SJSA1 (cell line): Measurements from ENCODE around the gene PCLO. TPM values are rescaled to one million over a fixed set of nuclear protein-coding genes. Genes with fewer than 3 reads are reported as not detected.
"Not testable (repeated sequence)": the region's sequence is repeated elsewhere in the genome, so short reads cannot be mapped to it uniquely, and the experiment has no call there.

Experiments used
- DNase-seq, 2 experiments: peaks; one replicate each; pipeline ENCODE4 v3.0.0-alpha.2; 2015 to 2020; ENCODE audit warnings: low spot score in 2 of 2, low read depth in 1 of 2
- H3K27ac ChIP-seq: fragments of 250-450 bp; sonication (Bioruptor Pico); 2 replicates; pipeline ENCODE4 v1.5.1; 2020; ENCODE audit warnings: mild to moderate bottlenecking, moderate library complexity
- H3K27me3 ChIP-seq: fragments of 250-450 bp; sonication (Bioruptor Pico); replicated peaks from 2 replicates; pipeline ENCODE4 v1.5.1; 2020; ENCODE audit warnings: mild to moderate bottlenecking, moderate library complexity
- H3K36me3 ChIP-seq: fragments of 250-450 bp; sonication (Bioruptor Pico); 2 replicates; pipeline ENCODE4 v1.5.1; 2020; ENCODE audit warnings: mild to moderate bottlenecking
- H3K4me1 ChIP-seq: fragments of 250-450 bp; sonication (Bioruptor Pico); replicated peaks from 2 replicates; pipeline ENCODE4 v1.6.1; 2021; ENCODE audit warnings: mild to moderate bottlenecking
- H3K4me3 ChIP-seq: fragments of 250-450 bp; sonication (Bioruptor Pico); 2 replicates; pipeline ENCODE4 v1.5.1; 2020; ENCODE audit warnings: mild to moderate bottlenecking
- H3K9me3 ChIP-seq: fragments of 250-450 bp; sonication (Bioruptor Pico); replicated peaks from 2 replicates; pipeline ENCODE4 v1.5.1; 2020; ENCODE audit warnings: mild to moderate bottlenecking
- total RNA-seq: library from RNA; depleted of rRNA; stranded (reverse); fragments of >200 nt; shearing (Covaris generic); gene quantifications from 2 replicates; pipeline ENCODE4 v1.2.3, GENCODE V29; 2014

The PCLO gene
- total RNA-seq, 1 experiment from 2014 or later, result 1.1 TPM

DNA sequence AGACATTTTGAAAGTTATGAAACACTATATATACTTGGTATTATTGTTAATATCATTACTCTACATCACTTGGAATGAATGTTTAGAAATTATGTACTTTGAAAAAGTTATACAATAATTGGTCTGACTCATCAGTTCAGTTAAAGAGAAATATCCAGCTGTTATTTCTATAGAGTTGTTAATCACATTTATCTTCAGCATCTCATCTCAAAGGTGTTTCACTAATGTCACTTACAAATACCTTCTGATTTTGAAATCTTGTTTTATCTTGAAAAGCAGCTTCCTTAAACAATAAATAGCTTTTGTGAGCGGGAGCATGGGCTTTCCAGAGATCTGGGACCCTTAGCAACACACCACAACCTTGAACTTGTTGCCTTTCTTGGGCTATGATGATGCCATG lies 205.2 kb downstream of the PCLO start:
- Histone ChIP-seq H3K9me3 (no peaks in the 10 kb centered on the region), H3K27ac (no peak overlapping the region), H3K36me3 (no peaks in the 10 kb centered on the region), H3K27me3 (peaks cover 3% of the 10 kb centered on the region; the same call in 1 of the 2 replicates), H3K4me1 (no peaks in the 10 kb centered on the region), H3K4me3 (no peak overlapping the region)
- no peak for DNase-seq

DNA sequence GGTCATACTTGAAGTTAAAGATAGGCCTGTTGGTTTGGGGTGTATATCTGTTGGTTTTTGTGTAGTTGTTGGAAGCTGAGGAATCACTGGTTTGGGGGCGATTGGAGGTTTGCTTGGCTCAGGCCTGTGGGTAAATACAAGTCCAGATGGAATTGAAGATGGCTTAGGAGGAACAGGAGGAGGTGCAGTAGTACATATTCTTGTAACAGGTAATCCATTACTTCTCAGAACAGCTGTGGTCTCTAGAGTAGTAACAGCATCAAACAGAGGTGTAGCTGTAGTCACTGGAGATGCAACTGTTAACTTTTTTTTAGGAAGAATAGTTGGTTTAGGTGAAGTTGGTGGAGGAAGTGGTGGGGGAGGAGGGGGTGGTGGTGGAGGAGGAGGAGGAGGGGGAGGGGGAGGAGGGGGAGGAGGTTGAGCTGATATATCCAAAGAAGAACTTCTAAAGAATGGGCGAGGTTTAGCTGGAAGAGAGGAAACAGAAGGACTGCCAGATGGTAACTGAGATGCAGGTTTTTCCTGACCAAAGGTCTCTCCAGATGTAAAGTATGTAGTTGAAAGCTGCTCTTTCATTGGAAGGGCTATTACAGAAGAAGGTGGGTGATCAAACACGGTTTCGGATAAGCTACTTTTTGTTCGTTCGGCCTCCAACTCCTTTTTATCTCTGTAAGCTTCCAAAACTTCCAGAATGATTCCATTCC lies 209.2 kb downstream of the PCLO start:
- Histone ChIP-seq H3K27me3 (peaks cover 7% of the 10 kb centered on the region; the same call in 1 of the 2 replicates), H3K4me3 (no peak overlapping the region), H3K9me3 (no peaks in the 10 kb centered on the region), H3K27ac (no peak overlapping the region), H3K36me3 (no peaks in the 10 kb centered on the region), H3K4me1 (no peaks in the 10 kb centered on the region)
- no peak for DNase-seq

DNA sequence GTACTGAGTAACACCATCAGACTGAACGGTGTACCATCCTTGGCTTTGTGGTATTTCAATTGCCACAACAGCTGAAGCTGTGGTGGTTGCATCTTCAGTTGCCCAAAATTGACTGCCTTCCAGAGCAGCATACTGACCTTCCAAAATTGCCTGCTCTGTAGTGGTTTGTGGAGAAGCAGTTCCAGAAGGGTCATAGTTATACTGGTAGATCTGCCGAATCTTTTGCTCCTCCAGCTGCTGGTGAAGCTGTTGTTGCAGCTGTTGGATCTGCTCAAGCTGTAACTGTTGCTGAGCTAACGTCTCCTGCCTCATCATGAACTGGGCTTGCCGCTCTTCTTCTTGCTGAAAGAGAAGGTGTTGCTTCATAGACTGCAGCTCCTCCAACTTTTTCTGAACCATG lies 212.2 kb downstream of the PCLO start:
- no peaks in the 10 kb centered on the region for H3K4me1 ChIP-seq
- no peak overlapping the region for H3K4me3 ChIP-seq
- H3K27ac ChIP-seq, result no peak overlapping the region
- H3K27me3 ChIP-seq, result peaks cover 4% of the 10 kb centered on the region; the same call in 1 of the 2 replicates
- no peaks in the 10 kb centered on the region for H3K9me3 ChIP-seq
- DNase-seq, result no peak
- no peaks in the 10 kb centered on the region for H3K36me3 ChIP-seq

DNA sequence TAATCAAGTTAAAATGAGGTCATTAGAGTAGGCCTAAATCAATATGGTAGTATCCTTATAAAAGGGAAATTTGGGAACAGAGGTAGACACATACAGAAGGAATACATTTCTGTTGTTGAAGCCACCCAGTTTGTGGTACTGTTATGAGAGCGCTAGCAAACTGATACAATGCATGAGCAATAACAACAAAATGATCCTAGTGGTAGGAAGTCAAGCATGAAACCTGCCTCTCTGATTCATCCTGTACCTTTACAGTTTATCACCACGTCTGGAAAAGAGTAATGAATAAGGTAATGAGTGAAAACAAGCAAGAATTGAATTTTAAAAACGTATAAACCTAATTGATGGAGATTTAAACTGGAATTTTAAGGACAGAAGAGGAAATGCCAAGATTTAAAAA lies 217.2 kb downstream of the PCLO start:
- Histone ChIP-seq H3K27me3 (peaks cover 4% of the 10 kb centered on the region; the same call in 1 of the 2 replicates), H3K27ac (no peak overlapping the region)
- DNase-seq, result no peak

DNA sequence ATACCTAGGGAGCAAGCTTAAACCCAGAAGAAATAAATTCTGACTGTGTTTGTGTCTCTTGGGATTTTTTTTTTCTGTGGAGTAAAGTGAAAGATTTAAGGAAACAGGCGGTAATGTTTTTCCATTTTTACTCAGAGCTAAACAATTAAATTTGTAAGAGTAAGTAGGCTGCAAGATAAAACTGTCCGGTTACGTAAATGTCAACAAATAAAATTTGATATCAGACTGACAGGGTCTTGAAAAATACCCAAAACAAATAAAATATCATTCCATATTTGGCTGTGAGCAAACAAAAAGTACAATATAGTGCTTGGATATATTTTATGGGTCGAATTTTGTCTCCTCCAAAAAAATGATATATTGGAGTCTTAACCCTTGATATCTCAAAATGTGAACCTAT lies 217.6 kb downstream of the PCLO start:
- no peak for DNase-seq
- Histone ChIP-seq H3K27me3 (peaks cover 2% of the 10 kb centered on the region; the same call in 1 of the 2 replicates), H3K4me1 (no peaks in the 10 kb centered on the region), H3K27ac (no peak overlapping the region), H3K9me3 (no peaks in the 10 kb centered on the region), H3K4me3 (no peak overlapping the region), H3K36me3 (no peaks in the 10 kb centered on the region)

More for the DNA sequence above, 217.2 kb downstream of the PCLO start:
- no peaks in the 10 kb centered on the region for H3K9me3 ChIP-seq
- no peak overlapping the region for H3K4me3 ChIP-seq
- H3K4me1 ChIP-seq, result no peaks in the 10 kb centered on the region
- H3K36me3 ChIP-seq, result no peaks in the 10 kb centered on the region

DNA sequence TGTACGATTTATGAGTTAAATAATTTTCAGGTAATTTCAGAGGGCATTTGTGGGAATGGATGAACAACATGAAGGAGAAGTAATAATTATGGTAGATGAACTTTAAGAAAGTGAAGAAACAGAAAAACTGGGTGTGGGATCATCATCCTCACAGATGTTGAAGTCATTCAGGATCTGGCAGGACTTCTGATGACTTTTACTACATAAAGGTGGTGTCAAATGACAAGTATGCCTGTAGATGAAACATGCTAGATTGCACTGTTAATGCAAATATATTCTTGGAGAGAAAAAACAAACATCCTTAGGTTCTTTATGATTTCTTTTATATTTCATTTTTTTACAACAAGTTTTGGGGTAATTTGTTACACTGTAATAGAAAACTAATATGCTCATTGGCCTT lies 230.2 kb downstream of the PCLO start:
- Histone ChIP-seq H3K4me3 (no peak overlapping the region), H3K4me1 (no peaks in the 10 kb centered on the region), H3K36me3 (no peaks in the 10 kb centered on the region), H3K27ac (no peak overlapping the region), H3K27me3 (no peaks in the 10 kb centered on the region; the same call in 1 of the 2 replicates), H3K9me3 (no peaks in the 10 kb centered on the region)
- DNase-seq, result no peak

DNA sequence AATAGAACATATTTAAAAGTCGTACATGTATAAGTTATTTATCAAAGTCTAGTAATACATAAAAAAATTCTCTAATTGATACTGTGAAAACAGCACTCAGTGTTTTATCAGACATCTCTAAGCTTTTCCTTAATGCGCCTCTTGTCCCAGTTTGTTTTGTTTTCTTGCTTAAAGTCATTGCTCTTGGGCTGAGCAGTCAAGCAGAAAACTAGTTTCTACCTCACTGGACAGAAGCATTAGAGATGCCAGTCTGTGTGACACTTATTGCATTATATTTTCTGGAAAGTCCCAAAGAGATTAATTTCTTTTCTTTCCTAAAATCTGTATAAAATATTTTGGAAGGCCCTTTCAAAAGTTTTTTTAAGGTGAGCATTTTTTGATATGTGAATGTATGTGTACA lies 236.2 kb downstream of the PCLO start:
- H3K4me1 ChIP-seq, result no peaks in the 10 kb centered on the region
- no peaks in the 10 kb centered on the region for H3K9me3 ChIP-seq
- DNase-seq, result no peak
- H3K36me3 ChIP-seq, result no peaks in the 10 kb centered on the region
- H3K27ac ChIP-seq, result no peak overlapping the region
- no peak overlapping the region for H3K4me3 ChIP-seq
- no peaks in the 10 kb centered on the region for H3K27me3 ChIP-seq

DNA sequence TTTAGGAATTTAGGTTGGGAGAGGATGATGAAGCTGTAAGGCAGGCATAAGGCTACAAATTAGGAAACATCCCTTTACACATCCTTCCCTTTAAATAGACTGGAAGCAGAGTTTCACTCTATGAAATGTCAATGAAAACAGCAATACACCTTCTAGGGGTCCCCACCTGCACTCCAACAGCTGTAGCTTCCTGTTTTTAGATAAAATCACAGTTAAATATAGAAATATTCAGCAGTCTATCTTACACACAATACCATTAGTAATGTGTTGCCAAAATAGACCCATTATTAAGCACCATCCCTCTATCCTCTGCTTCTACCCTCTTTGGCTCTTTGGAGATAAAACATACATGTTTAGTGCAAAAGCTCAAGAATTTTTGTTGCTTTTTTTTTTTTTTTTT lies 237.4 kb downstream of the PCLO start:
- Histone ChIP-seq H3K27me3 (no peaks in the 10 kb centered on the region), H3K4me3 (no peak overlapping the region), H3K4me1 (no peaks in the 10 kb centered on the region), H3K9me3 (no peaks in the 10 kb centered on the region), H3K27ac (no peak overlapping the region), H3K36me3 (no peaks in the 10 kb centered on the region)
- no peak for DNase-seq

DNA sequence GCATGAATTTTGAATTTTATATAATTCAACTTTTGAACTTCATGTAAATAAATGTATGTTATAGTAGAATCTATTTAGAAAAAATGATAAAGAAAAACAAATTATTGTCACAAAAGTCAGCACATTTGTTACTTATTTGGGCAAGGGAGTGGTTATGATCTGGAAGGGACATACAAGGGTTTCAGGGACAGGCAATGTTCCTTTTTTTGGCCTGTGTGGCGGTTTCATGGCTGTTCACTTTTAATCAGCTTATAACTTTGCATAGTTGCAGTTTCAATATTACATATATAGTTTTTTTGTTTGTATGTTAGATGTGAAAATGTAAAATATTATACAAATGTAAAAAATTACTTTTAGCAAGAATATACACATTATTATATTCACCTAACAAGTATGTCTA lies 256.2 kb downstream of the PCLO start:
- no peaks in the 10 kb centered on the region for H3K9me3 ChIP-seq
- no peak overlapping the region for H3K4me3 ChIP-seq
- no peaks in the 10 kb centered on the region for H3K36me3 ChIP-seq
- H3K27ac ChIP-seq, result no peak overlapping the region
- H3K4me1 ChIP-seq, result no peaks in the 10 kb centered on the region
- H3K27me3 ChIP-seq, result no peaks in the 10 kb centered on the region
- DNase-seq, result no peak

DNA sequence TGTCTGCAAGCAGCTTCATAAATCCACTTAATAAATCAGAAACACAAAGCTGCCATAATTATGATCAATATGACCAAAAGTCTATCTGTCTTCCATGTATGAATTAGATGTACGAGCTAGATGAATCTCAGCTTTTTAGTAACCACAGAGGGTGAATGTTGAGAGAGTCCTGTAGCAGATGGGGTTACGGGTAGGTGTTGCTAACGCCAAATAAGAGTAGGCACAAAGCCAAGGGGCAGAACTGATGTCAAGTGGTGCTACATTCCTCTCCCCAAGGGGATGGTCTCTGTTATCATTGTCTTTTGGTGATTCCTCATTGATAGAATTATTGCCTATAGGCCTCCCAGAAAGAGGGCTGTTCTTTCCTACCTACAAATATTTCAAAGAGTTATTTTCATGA lies 257.8 kb downstream of the PCLO start:
- Histone ChIP-seq H3K27ac (no peak overlapping the region), H3K27me3 (no peaks in the 10 kb centered on the region), H3K9me3 (no peaks in the 10 kb centered on the region), H3K4me1 (no peaks in the 10 kb centered on the region), H3K36me3 (no peaks in the 10 kb centered on the region), H3K4me3 (no peak overlapping the region)
- DNase-seq, result no peak

DNA sequence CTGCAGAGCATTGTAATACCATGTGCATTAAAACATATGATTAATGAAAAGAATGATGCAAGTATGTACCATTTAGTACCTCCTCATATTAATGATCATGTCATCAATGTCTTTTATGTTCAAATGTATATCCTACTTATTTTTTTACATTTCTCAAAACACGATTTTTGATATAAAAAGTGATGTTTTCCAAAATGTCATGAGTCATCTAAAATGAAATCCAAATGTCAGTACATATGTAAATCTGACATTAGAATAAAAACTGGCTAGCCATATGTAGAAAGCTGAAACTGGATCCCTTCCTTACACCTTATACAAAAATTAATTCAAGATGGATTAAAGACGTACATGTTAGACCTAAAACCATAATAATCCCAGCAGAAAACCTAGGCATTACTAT lies 261.6 kb downstream of the PCLO start:
- not testable (repeated sequence) for H3K27me3 ChIP-seq, H3K9me3 ChIP-seq, H3K27ac ChIP-seq, H3K4me1 ChIP-seq, H3K4me3 ChIP-seq, H3K36me3 ChIP-seq, DNase-seq

DNA sequence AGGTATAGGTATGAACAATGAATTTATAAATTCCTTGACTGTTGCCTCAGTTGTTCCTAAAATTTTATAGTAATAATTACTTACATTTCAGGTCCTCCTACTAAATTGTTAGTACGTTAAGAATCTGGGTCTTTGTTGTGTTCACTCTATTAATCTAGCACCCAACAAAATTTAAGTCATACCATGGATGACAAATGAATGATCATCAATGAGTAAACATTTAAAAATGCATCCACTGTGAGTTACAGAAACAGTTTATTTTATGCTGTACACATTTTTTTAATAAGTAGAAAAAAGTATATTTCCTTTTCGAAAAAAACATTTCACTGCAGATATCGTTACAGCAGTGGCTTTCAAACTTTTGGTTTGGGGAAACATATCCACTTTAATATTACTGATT lies 265.2 kb downstream of the PCLO start:
- no peak overlapping the region for H3K4me3 ChIP-seq
- no peaks in the 10 kb centered on the region for H3K36me3 ChIP-seq
- no peak for DNase-seq
- H3K27me3 ChIP-seq, result no peaks in the 10 kb centered on the region
- no peaks in the 10 kb centered on the region for H3K4me1 ChIP-seq
- no peak overlapping the region for H3K27ac ChIP-seq
- H3K9me3 ChIP-seq, result no peaks in the 10 kb centered on the region

DNA sequence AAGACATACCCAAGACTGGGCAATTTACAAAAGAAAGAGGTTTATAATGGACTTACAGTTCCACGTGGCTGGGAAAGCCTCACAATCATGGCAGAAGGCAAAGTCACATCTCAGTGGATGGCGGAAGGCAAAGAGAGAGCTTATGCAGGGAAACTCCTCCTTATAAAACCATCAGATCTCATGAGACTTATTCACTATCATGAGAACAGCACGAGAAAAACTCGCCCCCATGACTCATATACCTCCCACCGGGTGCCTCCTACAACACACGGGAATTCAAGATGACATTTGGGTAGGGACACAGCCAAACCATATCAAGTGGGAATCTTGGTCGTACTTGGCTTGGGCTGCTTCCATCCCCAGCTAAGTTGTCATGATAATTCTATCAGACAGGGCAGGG lies 268.3 kb downstream of the PCLO start:
- not testable (repeated sequence) for H3K9me3 ChIP-seq, H3K4me1 ChIP-seq, H3K27me3 ChIP-seq, DNase-seq, H3K27ac ChIP-seq, H3K36me3 ChIP-seq, H3K4me3 ChIP-seq

DNA sequence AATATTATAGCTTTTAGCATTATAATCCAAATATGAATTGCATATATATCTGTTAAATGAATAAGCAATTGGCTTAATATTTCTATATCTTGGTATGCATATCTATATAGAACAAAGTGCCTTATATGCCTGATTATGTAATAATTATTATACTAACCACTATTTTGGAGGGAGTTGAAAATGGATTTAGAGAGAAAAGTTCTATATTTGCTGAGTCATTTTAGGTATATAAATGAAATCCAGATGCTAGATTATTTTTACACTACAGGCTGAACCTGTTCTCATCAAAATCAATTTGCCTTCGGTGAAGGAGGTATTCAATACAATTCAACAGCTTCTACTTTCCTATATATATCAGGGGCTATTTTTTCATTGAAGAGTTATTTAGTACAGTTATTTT lies 276.4 kb downstream of the PCLO start:
- Histone ChIP-seq H3K27ac (no peak overlapping the region), H3K4me3 (no peak overlapping the region), H3K27me3 (no peaks in the 10 kb centered on the region; the same call in none of the 2 replicates), H3K36me3 (no peaks in the 10 kb centered on the region), H3K4me1 (no peaks in the 10 kb centered on the region), H3K9me3 (no peaks in the 10 kb centered on the region)
- DNase-seq, result no peak

DNA sequence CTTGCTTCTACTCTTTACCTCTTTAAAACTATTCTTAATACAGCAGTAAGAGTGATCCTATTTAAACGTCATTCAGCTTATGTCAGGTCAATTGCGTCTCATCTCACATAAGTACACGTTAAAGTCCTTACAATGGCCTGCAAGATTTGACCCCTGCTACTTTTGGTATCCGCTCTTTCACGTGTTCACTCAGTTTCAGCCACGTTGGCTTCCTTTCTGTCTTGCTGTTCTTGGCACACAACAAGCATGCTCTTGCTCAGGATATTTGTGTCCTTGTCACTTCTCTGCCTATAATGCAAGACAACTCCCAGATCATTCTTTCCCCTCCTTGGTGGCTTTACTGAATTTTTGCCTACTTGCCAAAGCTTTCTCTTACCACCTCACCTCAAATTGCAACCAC lies 296.8 kb downstream of the PCLO start:
- Histone ChIP-seq H3K27ac (no peak overlapping the region), H3K9me3 (no peaks in the 10 kb centered on the region), H3K4me1 (no peaks in the 10 kb centered on the region), H3K4me3 (no peak overlapping the region), H3K36me3 (no peaks in the 10 kb centered on the region), H3K27me3 (0 out of 2 replicates have a peak, but pooled peaks cover 4% of the 10 kb centered on the region)
- DNase-seq, result no peak
